Adrenal gland (tissue), 12 donors: ENCODE measurements around the gene TST. TPM values are rescaled to one million over a fixed set of nuclear protein-coding genes. Genes with fewer than 3 reads are reported as not detected.

ENCODE experiments used
- DNase-seq, 7 donors: peaks; one replicate each; pipeline ENCODE4 v3.0.0-alpha.2; 2019 to 2020
- H3K27ac ChIP-seq, 5 donors: fragments of 200-600 bp; sonication (generic) in 4 of 5; 1 replicate in 3 of 5; 2 replicates in 2 of 5; pipeline versions ENCODE4 v1.5.1 to v1.8.0; 2016 to 2020; ENCODE audit warnings: mild to moderate bottlenecking in 1 of 5
- H3K27me3 ChIP-seq: fragments of 200-600 bp; 2 replicates; pipeline ENCODE4 v1.8.0; 2021
- H3K36me3 ChIP-seq, 2 donors: fragments of 200-600 bp; replicated peaks in 1 of 2; 1 replicate in 1 of 2; 2 replicates in 1 of 2; pipeline versions ENCODE4 v1.5.1 to v1.8.0; 2018 to 2022
- H3K4me1 ChIP-seq, 2 donors: fragments of 200-600 bp; replicated peaks in 1 of 2; 1 replicate in 1 of 2; 2 replicates in 1 of 2; pipeline versions ENCODE4 v1.5.1 to v1.8.0; 2018 to 2021
- H3K4me3 ChIP-seq, 4 donors: fragments of 200-600 bp; sonication (generic) in 3 of 4; one replicate each; pipeline ENCODE4 v1.5.1; 2016 to 2018
- H3K9me3 ChIP-seq, 3 donors: fragments of 200-600 bp; sonication (generic) in 1 of 3; replicated peaks in 1 of 3; 1 replicate in 2 of 3; 2 replicates in 1 of 3; pipeline versions ENCODE4 v1.5.1 to v1.8.0; 2016 to 2021
- CTCF ChIP-seq, 6 experiments: fragments of 450-650 bp in 4 of 6; fragments of 200-600 bp in 2 of 6; sonication (generic) in 1 of 6; IDR thresholded peaks; 1 replicate in 5 of 6; 2 replicates in 1 of 6; pipeline versions ENCODE4 v1.5.1 to v1.8.0; 2016 to 2021; ENCODE audit warnings: antibody characterized with exemption in 6 of 6, mild to moderate bottlenecking in 2 of 6, moderate library complexity in 1 of 6
- POLR2A ChIP-seq, 2 donors: fragments of 450-650 bp; IDR thresholded peaks; one replicate each; pipeline ENCODE4 v1.6.1; 2017; ENCODE audit warnings: antibody characterized with exemption in 2 of 2, mild to moderate bottlenecking in 2 of 2, moderate library complexity in 1 of 2
- whole genome bisulfite sequencing, 4 donors: extraction: QIAGEN DNeasy Blood & Tissue Kit in 2 of 4; methylation state at CpG; one replicate each; pipeline versions ENCODE4 v1.1.5 to v1.1.7; 2013 to 2017; 5-methylcytosine and 5-hydroxymethylcytosine counted together
- intact Hi-C, 2 donors: fragments of 100-400 bp; cut with DNase I; formaldehyde crosslinking; loops; one replicate each; pipeline versions ENCODE4 v1.14.1 to v1.15.0; 2022 to 2023
- polyA plus RNA-seq, 3 donors: library from polyadenylated mRNA; stranded (reverse); fragments of 200-250 nt in 2 of 3; fragments of 350-450 nt in 1 of 3; fragmentation: Illumina TruSeq in 1 of 3; extraction: RNeasy Lipid Tissue Mini Kit (QIAGEN cat#74804) in 1 of 3; gene quantifications; one replicate each; pipeline ENCODE4 v1.2.3, GENCODE V29; 2013 to 2014
- total RNA-seq, 9 donors: library from RNA; depleted of rRNA in 4 of 9; stranded (reverse); fragments of >200 nt in 4 of 9; fragments of 120-200 nt in 1 of 9; fragmentation: NEBNext Ultra II Directional in 1 of 9; extraction: Animal tissue kit (Norgen Biotek cat#: 25700) in 1 of 9; gene quantifications; one replicate each; pipeline versions ENCODE4 v1.1.0 to v1.2.4, GENCODE V29; 2013 to 2023
- donor health status: healthy with polysubstance abuse.
- donor health status: Bipolar disorder and iron deficiency.
- donor health status: DM: yes; HTN: yes; CAD: no.
- donor health status: DM: no; HTN: no; CAD: no.
- donor health status: DM: no; HTN: no; CAD: no.
- donor health status: DM: yes; HTN: yes; CAD: no.

The TST gene
- total and polyA plus RNA-seq, 12 donors: 49.7 to 484 (median 195) TPM

GRCh38 chr22:37043209-37043827, 24.1 kb upstream of the TST start:
- WGBS, 4 donors: 70 to 80% (median 75%) methylated on average over 7 of the region's 7 CpGs
- Histone ChIP-seq H3K27ac (no peak overlapping the region), H3K36me3 (no peaks in the 10 kb centered on the region), H3K4me3 (no peak overlapping the region), H3K9me3 (no peaks in the 10 kb centered on the region), H3K27me3 (no peaks in the 10 kb centered on the region), H3K4me1 (peaks cover 0 to 4% of the 10 kb centered on the region in 2 donors)
- intact Hi-C loops: loop anchor here in 1 of 2 donors (10.0 kb wide), 1 partner anchor 169 kb away; no protein-coding TSS in a partner anchor
- no peak for TF ChIP-seq CTCF (IDR thresholded peaks at IDR 0.05)
- TF ChIP-seq POLR2A (IDR thresholded peaks at IDR 0.05): no peak
- no peak for DNase-seq

- 71 to 84% (median 79%) methylated on average over 2 of the region's 2 CpGs for WGBS, 4 donors
- intact Hi-C loops: no loop called here
- DNase-seq: no peak
- no peak overlapping the region for H3K27ac ChIP-seq
- H3K4me3 ChIP-seq: no peak overlapping the region
- H3K36me3 ChIP-seq: no peaks in the 10 kb centered on the region
- no peaks in the 10 kb centered on the region for H3K9me3 ChIP-seq
- H3K4me1 ChIP-seq: peaks cover 0 to 4% of the 10 kb centered on the region in 2 donors
- TF ChIP-seq POLR2A (IDR thresholded peaks at IDR 0.05) (no peak), CTCF (IDR thresholded peaks at IDR 0.05) (no peak)
- no peaks in the 10 kb centered on the region for H3K27me3 ChIP-seq
Observed at GRCh38 chr22:37039466-37039865, 20.2 kb upstream of the TST start.

GRCh38 chr22:37037669-37038068, 18.4 kb upstream of the TST start:
- Histone ChIP-seq H3K9me3 (no peaks in the 10 kb centered on the region), H3K27ac (no peak overlapping the region), H3K36me3 (no peaks in the 10 kb centered on the region), H3K4me1 (peaks cover 0 to 4% of the 10 kb centered on the region in 2 donors), H3K27me3 (no peaks in the 10 kb centered on the region), H3K4me3 (no peak overlapping the region)
- no peak for DNase-seq
- intact Hi-C loops: no loop called here
- TF ChIP-seq POLR2A (IDR thresholded peaks at IDR 0.05) (no peak), CTCF (IDR thresholded peaks at IDR 0.05) (no peak)
- 70 to 74% (median 73%) methylated on average over 14 of the region's 14 CpGs for WGBS, 4 donors

GRCh38 chr22:37036655-37037377, 17.6 kb upstream of the TST start:
- WGBS, 4 donors: 76 to 80% (median 78%) methylated on average over 11 of the region's 11 CpGs
- Histone ChIP-seq H3K4me3 (no peak overlapping the region), H3K4me1 (peaks cover 3 to 9% of the 10 kb centered on the region in 2 donors), H3K27me3 (no peaks in the 10 kb centered on the region), H3K27ac (no peak overlapping the region), H3K9me3 (no peaks in the 10 kb centered on the region), H3K36me3 (no peaks in the 10 kb centered on the region)
- intact Hi-C loops: no loop called here
- no peak for DNase-seq
- no peak for TF ChIP-seq CTCF (IDR thresholded peaks at IDR 0.05)
- no peak for TF ChIP-seq POLR2A (IDR thresholded peaks at IDR 0.05)
